GM20431 (cell line): ENCODE measurements around the gene ABHD17C.

Source experiments
- in situ Hi-C: fragments of 300-500 bp; cut with MseI, MboI; formaldehyde crosslinking; loops from one replicate; pipeline ENCODE4 v1.15.0; 2020; ENCODE audit warnings: low sequenced_read_pairs; ENCODE audit not compliant: unreplicated experiment

The ABHD17C gene

DNA sequence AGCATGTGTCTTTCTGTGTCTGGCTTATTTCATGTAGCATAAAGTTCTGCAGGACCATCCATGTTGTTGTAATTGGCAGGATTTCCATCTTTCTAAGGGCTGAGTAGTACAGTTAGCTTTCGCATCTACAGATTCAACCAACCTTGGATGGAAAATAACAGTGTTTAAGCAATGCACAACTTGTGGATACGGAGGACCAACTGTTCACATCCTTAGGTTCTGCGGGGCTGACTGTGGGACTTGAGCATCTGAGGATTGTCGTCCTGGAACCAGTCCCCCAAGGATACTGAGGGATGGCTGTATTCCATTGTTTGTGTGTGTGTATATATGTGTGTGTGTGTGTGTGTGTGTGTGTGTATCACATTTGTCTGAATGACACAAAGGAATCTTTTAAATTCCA lies 27.7 kb downstream of the ABHD17C start:
- in situ Hi-C loops = no loop called here

DNA sequence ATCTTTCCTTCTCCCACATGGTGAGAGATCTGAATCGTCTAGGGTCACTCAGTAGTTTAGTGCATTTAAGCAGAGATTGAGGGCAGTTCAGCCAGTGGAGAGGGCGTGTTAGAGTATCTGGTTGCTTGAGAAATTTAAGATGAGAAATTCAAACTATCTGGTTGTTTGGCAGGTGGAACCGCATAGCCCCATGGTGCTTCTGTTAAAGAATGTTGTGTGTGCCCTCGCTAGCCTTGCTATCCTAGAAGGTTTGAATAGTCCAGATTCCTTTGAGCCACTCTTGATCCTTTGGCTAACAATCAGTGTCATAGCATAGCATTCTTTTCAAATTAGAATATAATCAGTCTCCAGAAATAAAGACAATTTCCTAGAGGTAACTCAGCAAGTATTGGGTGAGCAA lies 32.1 kb downstream of the ABHD17C start:
- in situ Hi-C loops = no loop called here

- in situ Hi-C loops = no loop called here
These were observed 32.5 kb downstream of the ABHD17C start for GRCh38 chr15:80727596-80727995.

GRCh38 chr15:80730387-80730786 lies 35.3 kb downstream of the ABHD17C start:
- in situ Hi-C loops = no loop called here

GRCh38 chr15:80730926-80731325 lies 35.8 kb downstream of the ABHD17C start:
- in situ Hi-C loops = no loop called here

GRCh38 chr15:80732167-80732566 lies 37.1 kb downstream of the ABHD17C start:
- in situ Hi-C loops = no loop called here

GRCh38 chr15:80732818-80733217 lies 37.7 kb downstream of the ABHD17C start:
- in situ Hi-C loops = no loop called here

DNA sequence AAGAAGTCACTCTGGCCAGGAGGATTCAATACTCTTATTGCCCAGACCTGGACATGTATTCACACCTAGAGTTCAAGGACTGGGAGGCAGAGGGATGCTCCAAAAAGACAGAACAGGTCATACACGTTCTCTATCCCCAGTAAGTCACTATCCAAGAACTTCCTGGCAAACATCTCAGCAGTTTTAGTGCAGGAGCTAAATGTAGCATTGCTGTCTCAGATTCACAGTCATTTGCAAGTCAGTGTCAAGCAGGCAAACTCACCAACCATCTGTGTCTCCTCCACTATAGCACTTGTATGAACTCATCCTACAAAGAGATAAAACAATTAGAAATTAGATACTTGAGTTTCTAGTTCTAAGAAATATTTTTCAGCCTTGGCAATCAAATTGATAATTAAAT lies 38.4 kb downstream of the ABHD17C start:
- in situ Hi-C loops = no loop called here

GRCh38 chr15:80735344-80735743 lies 40.2 kb downstream of the ABHD17C start:
- in situ Hi-C loops = no loop called here

DNA sequence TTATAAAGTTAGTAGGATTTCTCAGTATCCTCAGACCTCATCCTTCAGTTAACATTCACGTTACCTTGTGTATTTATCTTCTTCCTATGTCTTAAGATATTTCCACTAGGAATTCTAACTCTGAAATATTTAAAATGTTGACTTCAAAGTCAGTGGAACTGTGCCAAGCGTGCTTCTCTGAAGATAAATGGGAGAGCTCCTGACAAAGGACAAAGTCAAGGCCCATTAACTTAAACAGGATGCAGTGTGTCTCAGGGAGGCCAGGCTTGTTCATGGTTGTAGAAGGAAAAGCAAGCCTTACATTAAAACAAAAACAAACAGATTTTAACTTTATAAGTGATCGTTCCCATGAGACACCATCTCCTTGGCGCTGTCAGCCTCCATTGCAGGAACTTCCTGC lies 41.5 kb downstream of the ABHD17C start:
- in situ Hi-C loops = no loop called here

DNA sequence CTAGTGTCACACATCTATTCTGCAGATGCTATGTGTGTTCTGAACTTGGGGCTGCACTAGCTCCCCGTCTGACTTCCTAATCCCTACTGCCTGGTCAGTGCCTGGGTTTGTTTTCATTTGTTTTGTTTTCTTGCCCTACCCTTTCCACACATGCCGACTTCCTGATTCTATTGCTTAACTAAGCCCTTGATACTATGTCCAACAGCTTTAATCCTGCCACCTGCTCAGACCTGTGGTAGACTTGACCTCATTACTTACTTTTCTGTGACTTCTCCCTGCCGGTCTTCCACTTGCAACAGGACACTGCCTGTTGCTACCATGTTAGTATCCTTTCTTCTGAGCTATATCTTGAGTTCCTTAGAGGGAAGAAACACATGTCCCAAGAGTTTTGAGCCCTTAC lies 44.8 kb downstream of the ABHD17C start:
- in situ Hi-C loops = no loop called here

- in situ Hi-C loops = no loop called here
These were observed 47.0 kb downstream of the ABHD17C start for GRCh38 chr15:80742081-80742480.

GRCh38 chr15:80743189-80743833 lies 48.2 kb downstream of the ABHD17C start:
- in situ Hi-C loops = no loop called here

GRCh38 chr15:80744415-80744814 lies 49.3 kb downstream of the ABHD17C start:
- in situ Hi-C loops = no loop called here

DNA sequence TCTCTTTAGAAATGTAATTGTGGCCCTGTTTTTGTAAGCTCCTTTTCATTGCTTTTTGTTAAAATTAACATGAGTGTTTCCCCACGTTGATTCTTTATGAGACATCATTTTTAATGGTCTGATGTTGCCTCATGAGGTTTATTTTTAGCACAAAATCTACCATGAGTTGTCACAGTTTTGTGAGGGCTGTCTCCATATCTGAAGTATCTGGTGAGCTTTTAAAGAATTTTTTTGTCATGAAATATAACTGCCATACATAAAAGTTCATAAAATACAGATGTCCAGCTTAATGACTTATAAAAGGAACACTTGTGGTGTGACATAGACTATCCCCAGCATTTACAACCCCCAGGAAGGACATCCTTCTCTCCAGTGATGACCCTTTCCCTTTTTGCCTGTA lies 49.7 kb downstream of the ABHD17C start:
- in situ Hi-C loops = no loop called here

DNA sequence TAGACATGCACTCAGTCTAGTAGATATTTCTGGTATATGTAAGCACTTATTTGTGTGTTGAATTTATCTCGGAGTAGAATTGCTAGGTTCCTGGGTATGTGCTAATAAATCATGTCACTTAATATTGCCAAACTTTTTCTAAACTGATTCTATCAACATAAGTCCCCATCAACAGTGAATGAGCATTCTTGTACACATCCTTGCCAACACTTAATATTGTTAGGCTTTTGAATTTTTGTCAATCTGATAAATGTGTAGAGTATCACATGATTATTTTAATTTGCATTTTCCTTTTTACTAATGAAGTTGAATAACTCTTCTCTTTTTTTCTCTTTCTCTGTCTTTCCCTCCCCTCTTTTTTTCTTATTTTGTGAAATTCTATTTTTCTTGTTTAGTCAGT lies 50.8 kb downstream of the ABHD17C start:
- in situ Hi-C loops = no loop called here

- in situ Hi-C loops = no loop called here
These were observed 52.4 kb downstream of the ABHD17C start for GRCh38 chr15:80747317-80748053.

GRCh38 chr15:80749589-80749988 lies 54.5 kb downstream of the ABHD17C start:
- in situ Hi-C loops = no loop called here

DNA sequence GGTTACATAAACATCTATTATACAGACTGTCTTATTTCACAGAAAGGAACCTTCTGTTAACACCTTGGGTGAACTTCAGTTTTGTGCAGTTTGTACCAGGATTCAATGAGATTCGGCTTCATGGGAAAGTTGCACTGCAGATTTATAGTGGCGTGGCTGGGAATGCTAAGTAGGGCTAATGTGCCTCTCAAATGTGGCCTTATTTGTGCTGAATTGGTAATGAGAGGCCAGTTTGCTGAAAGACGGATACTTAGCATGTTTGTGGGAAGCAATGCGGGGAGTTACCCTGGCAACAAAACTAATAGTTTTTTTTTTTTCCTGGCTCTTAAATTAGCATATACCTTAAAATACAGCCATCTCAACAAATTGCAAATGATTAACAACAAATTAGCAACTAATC lies 55.5 kb downstream of the ABHD17C start:
- in situ Hi-C loops = no loop called here

GRCh38 chr15:80752204-80752603 lies 57.1 kb downstream of the ABHD17C start:
- in situ Hi-C loops = no loop called here

DNA sequence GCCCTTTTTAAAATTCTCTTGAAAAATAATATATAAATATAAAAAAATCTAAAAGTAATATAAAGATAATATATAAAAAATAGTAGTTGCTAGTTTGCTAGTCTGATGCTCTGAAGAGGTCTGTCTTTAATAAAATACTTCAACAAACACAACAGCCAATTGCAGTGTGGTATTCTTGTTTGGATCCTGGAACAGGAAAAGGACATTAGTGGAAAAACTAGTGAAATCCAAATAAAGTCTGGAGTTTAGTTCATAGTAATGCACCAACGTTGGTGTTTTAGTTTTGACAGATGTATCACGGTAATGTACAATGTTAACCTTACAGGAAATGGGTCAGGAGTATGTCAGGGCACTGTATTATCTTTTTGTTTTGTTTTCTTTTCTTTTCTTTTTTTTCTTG lies 58.1 kb downstream of the ABHD17C start:
- in situ Hi-C loops = no loop called here

DNA sequence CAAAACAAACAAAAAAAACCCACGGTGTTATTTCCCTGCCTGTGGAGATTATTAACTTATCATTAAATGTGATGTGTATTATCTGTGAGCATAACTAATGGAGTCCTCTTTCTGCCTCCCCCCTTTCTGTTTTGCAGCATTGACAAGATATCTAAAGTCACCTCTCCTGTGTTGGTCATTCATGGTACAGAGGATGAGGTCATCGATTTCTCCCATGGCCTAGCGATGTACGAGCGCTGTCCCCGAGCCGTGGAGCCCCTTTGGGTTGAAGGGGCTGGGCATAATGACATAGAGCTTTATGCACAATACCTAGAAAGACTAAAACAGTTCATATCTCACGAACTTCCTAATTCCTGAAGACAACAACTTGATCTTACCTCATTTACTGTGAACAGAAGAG lies 58.9 kb downstream of the ABHD17C start:
- in situ Hi-C loops = no loop called here
